H4 (cell line): ENCODE measurements around the gene FAM13C. TPM values are rescaled to one million over a fixed set of nuclear protein-coding genes. Genes with fewer than 3 reads are reported as not detected.

Experiments
- DNase-seq: peaks from one replicate; pipeline ENCODE4 v3.0.0-alpha.2; 2015; ENCODE audit warnings: low spot score
- total RNA-seq: library from RNA; depleted of rRNA; stranded (reverse); fragments of >200 nt; shearing (Covaris generic); gene quantifications from 2 replicates; pipeline ENCODE4 v1.2.3, GENCODE V29; 2014

The FAM13C gene
- total RNA-seq, 1 experiment from 2014 or later, result 8.1 TPM

DNA sequence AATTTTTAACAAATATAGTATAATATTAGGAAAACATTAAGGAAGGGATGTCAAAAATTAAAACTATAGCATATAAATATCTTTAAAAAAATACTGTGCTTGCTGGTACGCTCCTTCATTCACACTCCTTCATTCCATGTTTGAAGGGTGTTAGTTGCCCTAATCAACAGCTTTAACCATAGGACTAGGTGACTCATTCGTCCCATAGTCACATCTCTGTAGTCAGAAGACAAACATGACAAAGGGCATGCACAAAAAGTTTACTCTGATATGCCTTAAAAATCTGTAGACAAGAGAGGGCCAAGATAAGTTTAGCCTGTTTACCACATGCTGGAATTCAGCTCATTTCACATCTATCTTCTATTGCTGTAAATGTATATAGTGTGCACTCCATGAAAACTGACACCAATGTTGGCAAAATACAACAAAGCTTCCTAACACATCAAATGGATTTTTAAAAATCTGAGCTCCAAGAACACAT, 646 bp downstream of the FAM13C start:
- DNase-seq, result no peak

DNA sequence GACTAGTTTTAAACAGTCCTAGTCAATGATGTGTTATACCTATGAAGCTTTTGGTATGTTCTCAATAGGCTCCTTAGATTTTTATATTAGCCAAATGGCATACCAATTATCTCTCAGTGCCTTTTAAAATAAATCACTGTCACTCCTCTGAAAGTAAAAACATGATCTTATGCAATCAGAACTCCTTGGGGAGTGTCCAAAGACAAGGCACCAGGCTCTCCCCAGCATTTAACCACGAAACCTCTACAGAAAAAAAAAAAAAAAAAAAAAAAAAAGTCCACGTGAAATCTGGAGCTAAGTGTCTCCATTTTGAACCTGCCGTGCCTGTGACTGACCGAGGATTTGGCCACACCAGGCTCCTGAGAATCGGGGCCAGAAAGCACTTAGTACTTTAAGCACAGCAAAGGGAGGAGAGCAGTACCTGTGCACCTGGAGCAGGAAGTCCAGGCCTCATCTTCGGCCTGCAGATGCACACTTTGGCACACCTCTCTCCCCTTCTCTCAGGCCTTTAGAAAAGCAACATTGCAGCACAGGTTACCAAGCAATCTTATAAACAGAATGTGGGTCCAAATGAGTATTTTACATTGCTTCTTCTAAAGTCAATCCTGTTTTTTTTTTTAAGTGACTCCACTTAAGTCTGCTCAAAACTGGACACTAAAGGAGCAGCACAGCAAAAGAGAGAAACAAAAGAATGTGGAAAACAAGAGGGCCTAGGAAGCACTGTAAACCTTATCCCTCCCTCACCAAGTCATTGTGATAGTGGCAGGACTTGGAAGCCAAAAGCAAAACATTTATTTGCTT, 1.5 kb downstream of the FAM13C start:
- peak; percentile 24 for DNase-seq

- no peak for DNase-seq
Observed at GRCh38 chr10:59358576-59358975, 3.8 kb downstream of the FAM13C start.

- DNase-seq, result no peak
Observed at GRCh38 chr10:59354434-59354833, 7.9 kb downstream of the FAM13C start.

GRCh38 chr10:59350558-59350957, 11.8 kb downstream of the FAM13C start:
- DNase-seq, result no peak

GRCh38 chr10:59346321-59346720, 16.0 kb downstream of the FAM13C start:
- DNase-seq, result no peak

- DNase-seq, result no peak
Observed at GRCh38 chr10:59342723-59343122, 19.6 kb downstream of the FAM13C start.

DNA sequence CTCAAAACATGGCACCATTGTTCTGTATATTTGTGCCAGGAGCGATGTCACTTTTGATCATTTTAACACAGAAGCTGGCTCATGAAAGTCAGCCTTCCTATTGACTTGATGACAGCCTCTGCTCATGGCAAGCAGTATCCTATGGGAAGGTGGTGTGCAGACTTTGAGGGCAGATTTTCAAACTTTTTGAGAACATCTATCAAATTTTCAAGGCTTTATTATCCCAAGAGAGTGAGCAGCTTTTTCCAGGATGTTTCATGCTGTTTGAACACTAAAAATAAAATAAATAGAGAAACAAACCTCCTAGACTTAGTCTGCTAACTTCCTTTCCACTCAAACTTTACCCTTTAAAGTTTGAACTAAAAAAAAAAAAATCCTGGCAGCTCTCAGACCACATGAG, 20.3 kb downstream of the FAM13C start:
- no peak for DNase-seq

DNA sequence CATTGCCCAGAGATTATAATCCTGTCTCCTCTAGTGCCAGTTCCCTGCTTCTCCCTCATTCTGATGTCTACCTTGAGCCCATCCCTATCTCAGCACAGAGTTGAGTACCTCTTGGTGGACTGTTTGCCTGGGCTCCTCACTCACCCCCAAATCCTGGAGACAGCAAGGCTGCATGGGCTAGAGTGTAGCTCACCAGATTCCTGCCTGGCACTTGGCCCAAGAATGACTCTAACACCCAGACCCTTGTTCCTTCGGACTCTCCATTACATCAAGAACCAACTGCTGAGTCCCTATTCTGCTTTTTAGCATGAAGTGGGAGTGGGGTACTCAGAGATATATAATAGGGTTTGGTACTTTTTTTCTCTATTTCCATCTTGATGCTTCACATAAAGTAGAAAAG, 22.1 kb downstream of the FAM13C start:
- no peak for DNase-seq

DNA sequence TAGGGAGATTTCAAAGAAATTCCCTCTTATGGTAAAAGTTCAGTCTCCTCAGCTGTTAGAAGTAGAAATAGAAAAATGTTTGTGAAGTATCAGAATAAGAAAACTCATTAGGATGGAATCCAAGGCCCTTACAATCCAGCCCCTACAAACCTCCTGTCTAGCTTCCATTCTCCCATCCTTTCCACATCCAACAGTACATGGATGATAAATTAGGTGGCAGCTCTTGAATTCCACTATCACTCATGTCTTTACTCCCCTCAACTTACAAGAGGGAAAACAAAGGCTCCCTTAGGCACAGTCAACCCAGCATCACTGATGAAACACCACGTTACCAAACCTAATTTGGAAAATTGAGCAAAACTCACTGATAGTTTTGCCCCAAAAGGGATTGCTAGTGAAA, 23.0 kb downstream of the FAM13C start:
- DNase-seq, result no peak

- DNase-seq, result peak; percentile 23
Observed at GRCh38 chr10:59337201-59337652, 25.1 kb downstream of the FAM13C start.

- no peak for DNase-seq
Observed at GRCh38 chr10:59336632-59337031, 25.7 kb downstream of the FAM13C start.

GRCh38 chr10:59335497-59335896, 26.9 kb downstream of the FAM13C start:
- DNase-seq, result no peak

- no peak for DNase-seq
Observed at GRCh38 chr10:59333701-59334100, 28.6 kb downstream of the FAM13C start.

DNA sequence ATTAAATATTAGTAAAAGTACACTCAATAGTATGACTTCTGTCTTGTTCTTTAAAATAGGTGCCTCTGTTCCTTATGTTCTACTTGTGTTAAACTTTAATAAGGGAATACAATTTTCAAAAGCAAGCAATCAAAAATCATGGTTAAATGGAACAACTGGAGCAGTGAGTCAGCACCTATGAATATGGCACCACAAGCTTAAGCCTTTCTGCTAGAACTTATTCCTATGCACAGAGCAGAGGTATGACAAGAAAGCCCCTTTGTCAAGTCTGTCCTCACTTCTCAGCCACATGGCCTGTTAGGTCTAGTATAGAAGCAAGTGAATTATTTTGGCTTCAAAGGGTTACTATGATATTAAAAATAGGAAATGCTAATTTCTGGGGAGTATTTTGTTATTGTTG, 29.8 kb downstream of the FAM13C start:
- no peak for DNase-seq

GRCh38 chr10:59331661-59332060, 30.7 kb downstream of the FAM13C start:
- no peak for DNase-seq

GRCh38 chr10:59325116-59325515, 37.2 kb downstream of the FAM13C start:
- no peak for DNase-seq

- peak; percentile 23 for DNase-seq
Observed at GRCh38 chr10:59324597-59324996, 37.8 kb downstream of the FAM13C start.

- DNase-seq, result no peak
Observed at GRCh38 chr10:59323831-59324401, 38.4 kb downstream of the FAM13C start.

DNA sequence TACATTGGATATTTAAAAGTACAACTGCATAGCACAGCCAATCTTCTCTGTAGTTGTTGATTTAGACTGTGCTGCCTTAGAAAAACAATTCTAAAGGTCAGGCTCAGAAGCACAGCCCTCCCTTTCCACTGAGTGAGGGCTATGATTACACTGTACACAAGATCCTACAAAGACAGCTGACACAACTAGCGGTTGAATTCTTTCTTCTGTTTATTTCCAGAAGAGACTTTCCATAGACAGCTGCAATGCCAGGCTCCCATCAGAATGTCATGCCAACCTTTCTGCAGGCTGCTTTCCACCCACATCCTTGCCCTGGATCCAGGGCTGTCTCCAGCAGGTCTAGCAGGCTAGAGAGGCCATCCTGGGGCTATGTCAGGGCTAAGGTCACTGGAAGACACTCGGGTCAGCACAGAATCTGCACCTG, 39.3 kb downstream of the FAM13C start:
- peak; percentile 11 for DNase-seq

DNA sequence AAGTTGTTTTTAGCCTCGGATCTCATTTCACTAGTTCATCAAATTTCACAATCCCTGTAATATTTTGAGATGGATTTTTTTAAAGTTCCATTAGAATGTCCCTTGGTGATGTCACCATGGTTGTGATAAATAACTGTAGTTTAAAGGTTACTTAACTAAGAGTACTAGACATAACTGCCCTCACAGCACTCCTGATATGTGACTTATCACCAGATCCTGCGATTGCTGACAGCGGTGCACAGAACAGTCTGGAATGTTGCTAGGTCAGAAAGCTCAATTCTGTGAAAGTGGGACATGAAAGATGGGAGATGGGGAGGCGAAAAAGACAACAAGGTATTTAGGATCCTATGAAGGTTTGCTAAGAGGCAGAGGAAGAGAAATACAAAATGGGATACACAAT, 40.2 kb downstream of the FAM13C start:
- DNase-seq, result no peak

GRCh38 chr10:59320355-59320754, 42.0 kb downstream of the FAM13C start:
- no peak for DNase-seq

GRCh38 chr10:59319854-59320253, 42.5 kb downstream of the FAM13C start:
- DNase-seq, result no peak
